Stimulated activated naive CD8-positive, alpha-beta T cell treated with anti-CD3 and anti-CD28 coated beads, Interleukin-15, Interleukin-2, amounts not matched to agents 100 U/mL and 50 U/mL, for 24 hours (primary cell): ENCODE data around the gene LACTB.
"Not testable (repeated sequence)": the region's sequence is repeated elsewhere in the genome, so short reads cannot be mapped to it uniquely, and the experiment has no call there.

Source experiments
- ATAC-seq: fragments of 150-1000 bp; cut with Tn5 transposase; one replicate; pipeline ENCODE4 v1.10.0; 2021
- DNase-seq: peaks from one replicate; pipeline ENCODE4 v3.0.0; 2021

The LACTB gene

DNA sequence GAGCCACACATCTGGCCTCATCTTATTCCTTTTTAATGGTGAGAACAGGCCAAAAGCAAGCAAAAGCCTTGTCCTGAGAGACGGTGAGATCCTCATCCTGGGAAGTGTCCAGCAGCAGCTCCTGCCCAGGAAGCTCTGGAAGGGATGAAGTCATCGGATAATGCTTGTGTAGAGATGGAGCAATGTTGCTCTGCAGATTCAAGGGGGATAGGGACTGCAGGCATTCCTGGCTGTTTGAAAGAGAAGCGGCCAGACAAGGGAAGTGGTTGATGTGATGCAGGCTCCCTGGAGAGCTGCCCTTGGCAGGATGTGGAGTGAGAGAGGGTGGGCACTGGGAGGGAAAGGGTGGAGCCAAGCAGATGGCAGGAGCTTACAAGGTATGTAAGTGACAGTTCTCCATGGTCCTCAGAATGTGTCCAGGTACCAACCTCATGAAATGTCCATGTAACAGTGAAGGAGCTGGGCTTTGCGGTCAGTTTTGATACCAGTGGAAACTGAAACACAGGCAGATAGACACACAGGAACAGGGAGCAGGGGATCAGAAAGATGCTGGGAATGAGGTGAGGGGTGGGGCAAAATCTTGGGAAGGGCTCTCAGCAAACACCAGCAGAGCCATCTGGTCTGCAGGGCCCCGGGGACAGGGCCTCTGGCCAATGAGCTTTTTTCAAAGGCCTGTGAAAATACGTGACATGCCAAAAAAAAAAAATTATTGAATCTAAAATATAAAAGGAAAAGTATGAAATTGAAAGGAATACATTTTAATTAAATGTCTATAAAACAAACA is 32.2 kb upstream of the LACTB start:
- no peak for ATAC-seq
- no peak for DNase-seq

- no peak for ATAC-seq
- no peak for DNase-seq
Observed at GRCh38 chr15:63090472-63090871, 31.2 kb upstream of the LACTB start.

GRCh38 chr15:63090887-63091286 is 30.8 kb upstream of the LACTB start:
- ATAC-seq, result no peak
- DNase-seq, result no peak

DNA sequence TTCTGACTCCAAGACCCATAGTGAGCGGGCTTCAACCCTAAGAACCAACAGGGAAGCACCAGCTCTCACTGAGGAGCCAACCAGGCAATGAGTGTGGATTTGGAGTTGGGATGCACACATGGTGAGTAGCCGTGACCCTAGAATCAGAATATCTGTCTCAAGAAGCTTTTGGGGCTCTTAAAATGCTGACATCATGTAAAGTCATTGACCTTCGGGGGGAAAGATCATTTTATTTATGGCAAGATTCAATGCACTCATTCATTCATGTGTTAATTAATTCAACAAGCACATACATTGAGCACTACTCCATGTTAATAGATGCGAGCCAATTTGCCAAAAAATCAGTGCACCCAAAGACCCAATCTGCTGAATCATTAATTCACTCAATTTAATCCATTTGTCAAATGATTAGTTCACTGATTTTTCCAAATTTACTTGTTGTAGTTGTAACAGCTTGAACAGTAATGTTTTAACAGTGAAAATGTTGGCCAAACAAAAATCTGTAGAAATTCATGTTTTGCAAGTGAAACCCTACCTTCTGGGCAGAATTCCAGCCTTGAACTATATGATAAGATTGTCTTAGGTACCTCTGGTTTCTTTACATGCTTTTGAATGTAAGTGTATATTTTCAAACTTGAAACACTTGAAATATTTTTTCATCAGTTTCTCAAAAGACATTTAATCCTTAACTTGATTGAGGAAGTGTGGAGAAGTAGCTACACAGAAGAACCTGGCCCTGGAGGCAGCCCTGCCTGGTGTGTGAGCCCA is 29.8 kb upstream of the LACTB start:
- ATAC-seq (no peak), DNase-seq (no peak)

DNA sequence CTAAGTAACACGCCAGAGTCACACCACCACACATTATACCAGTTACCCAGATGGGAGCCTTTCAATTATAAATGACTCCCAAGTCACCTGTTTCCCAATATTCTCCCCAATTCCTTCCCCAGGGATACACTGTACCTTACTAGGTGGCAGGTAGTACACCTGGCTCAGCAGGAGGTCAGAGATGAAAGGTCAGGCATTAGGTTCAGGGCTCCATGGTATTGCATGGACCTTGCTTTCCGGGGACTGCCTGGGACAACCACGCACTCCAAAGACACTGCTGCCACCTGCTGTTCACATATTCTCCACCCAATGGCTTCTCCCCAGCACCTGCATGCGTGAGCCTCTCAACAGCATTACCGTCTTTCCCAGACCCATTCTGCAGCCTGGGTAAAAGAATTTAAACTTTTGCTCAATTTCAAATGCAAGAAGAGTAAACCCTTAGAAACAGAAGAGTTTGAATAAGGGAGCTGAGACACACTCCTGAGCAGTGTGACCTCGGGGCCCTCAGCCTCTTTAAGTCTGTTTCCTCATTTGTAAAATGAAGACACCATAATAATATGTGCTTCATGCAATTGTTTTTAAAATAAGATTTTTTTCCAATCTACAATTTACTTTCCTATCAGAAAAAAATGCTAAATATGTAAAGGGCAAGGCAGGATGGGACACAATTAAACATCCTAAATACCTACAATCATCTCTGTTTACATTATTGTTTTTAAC is 28.0 kb upstream of the LACTB start:
- peak; percentile 79 for DNase-seq
- peak; percentile 90 for ATAC-seq

- no peak for DNase-seq
- ATAC-seq, result no peak
Observed at GRCh38 chr15:63094495-63094931, 27.1 kb upstream of the LACTB start.

- no peak for ATAC-seq
- no peak for DNase-seq
Observed at GRCh38 chr15:63096178-63096577, 25.5 kb upstream of the LACTB start.

DNA sequence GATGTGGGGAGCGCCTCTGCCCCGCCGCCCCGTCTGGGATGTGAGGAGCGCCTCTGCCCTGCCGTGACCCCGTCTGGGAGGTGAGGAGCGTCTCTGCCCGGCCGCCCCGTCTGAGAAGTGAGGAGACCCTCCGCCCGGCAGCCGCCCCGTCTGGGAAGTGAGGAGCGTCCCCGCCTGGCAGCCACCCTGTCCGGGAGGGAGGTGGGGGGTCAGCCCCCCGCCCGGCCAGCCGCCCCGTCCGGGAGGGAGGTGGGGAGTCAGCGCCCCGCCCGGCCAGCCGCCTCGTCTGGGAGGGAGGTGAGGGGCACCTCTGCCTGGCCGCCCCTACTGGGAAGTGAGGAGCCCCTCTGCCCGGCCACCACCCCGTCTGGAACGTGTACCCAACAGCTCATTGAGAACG is 22.8 kb upstream of the LACTB start:
- DNase-seq, ATAC-seq: not testable (repeated sequence)

- not testable (repeated sequence) for DNase-seq, ATAC-seq
Observed at GRCh38 chr15:63099581-63099980, 22.1 kb upstream of the LACTB start.

- ATAC-seq (no peak), DNase-seq (no peak)
Observed at GRCh38 chr15:63103416-63103815, 18.2 kb upstream of the LACTB start.

GRCh38 chr15:63104727-63105126 is 16.9 kb upstream of the LACTB start:
- no peak for ATAC-seq
- no peak for DNase-seq

- DNase-seq, ATAC-seq: not testable (repeated sequence)
Observed at GRCh38 chr15:63105354-63105753, 16.3 kb upstream of the LACTB start.

GRCh38 chr15:63107895-63108546 is 13.6 kb upstream of the LACTB start:
- DNase-seq (no peak), ATAC-seq (no peak)

DNA sequence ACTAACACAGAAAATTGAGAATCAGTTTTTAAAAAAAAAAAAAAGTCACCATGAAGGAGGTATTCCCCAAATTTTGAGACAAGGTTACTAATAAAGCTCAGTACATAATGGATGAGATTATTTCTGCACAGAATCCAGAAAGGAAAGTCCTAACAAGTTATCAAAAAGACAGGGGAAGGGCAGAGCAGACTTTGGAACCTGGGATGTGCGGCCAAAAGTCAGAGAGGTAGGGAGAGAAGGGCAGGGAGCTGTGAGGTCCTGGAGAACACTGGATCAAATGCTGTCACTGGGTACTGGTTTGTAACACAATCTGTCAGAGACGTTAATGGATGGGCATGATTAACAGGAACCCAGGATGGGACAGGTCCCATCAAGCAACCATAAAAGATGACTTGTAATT is 12.2 kb upstream of the LACTB start:
- no peak for ATAC-seq
- no peak for DNase-seq

- no peak for ATAC-seq
Observed at GRCh38 chr15:63109920-63110319, 11.7 kb upstream of the LACTB start.

DNA sequence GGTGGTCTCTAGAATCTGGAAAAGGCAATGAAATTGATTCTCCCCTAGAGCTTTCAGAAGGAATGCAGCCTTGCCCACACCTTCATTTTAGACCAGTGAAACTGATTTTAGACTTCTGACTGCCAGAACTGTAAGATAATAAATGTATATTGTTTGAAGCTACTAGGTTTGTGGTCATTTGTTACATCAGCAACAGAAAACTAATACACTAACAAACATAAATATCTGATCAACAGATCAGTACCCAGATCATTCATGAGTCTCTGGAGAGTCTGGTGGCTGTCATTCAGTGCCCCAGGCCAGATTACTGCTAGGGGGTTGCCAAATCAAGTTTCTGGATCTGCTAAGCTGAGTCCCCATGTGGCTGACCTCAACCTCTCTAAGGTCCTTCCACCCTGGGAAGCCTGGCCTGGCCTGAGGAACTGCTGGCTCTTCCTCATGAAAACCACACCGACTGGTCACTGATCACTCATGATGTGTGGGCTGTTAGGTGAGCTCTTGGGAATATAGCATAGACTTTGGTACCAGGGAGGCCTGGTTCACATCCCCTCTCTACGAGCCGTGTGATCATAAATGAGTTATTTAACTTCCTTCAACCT is 11.1 kb upstream of the LACTB start:
- DNase-seq, result no peak

More at GRCh38 chr15:63109920-63110319, 11.7 kb upstream of the LACTB start:
- DNase-seq, result no peak

DNA sequence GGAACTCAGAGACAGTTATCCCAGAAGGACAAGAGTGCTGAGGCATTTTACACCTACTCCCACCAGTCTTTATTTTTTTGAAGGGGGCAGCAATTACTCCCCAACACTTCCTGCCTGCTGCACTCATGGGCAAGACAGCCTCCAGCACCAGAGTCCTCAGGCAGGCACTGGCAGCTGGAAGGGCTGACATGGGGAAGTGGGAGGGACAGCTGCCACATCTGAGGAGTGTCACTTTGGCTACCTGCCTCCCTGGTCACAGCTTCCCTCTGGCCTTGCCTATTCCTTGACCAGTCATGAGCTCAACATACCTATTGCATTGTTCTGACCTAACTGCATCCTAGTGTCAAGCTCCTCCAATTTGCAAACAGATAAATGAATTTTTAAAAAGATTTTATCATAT is 10.2 kb upstream of the LACTB start:
- no peak for ATAC-seq

More for the DNA sequence above, 11.1 kb upstream of the LACTB start:
- ATAC-seq, result no peak

GRCh38 chr15:63112871-63113270 is 8.8 kb upstream of the LACTB start:
- ATAC-seq (no peak), DNase-seq (no peak)

More for the DNA sequence above, 10.2 kb upstream of the LACTB start:
- DNase-seq, result no peak

GRCh38 chr15:63114465-63114864 is 7.2 kb upstream of the LACTB start:
- DNase-seq, result no peak

GRCh38 chr15:63118854-63119253 is 2.8 kb upstream of the LACTB start:
- DNase-seq (no peak), ATAC-seq (no peak)

More at GRCh38 chr15:63114465-63114864, 7.2 kb upstream of the LACTB start:
- no peak for ATAC-seq

GRCh38 chr15:63122002-63122875 is 578 bp downstream of the LACTB start:
- peak; percentile 94 for ATAC-seq

More at GRCh38 chr15:63122002-63122875, 578 bp downstream of the LACTB start:
- peak; percentile 85 for DNase-seq
